ENCODE results near the gene USF3.

USF3 gene

GRCh38 chr3:113743006-113743630 is 46.7 kb upstream of the USF3 start:
- H3K4me3 ChIP-seq (IDR thresholded peaks at IDR 0.05; ENCODE audit: insufficient read depth, low read depth, low read length) = peak overlapping the region; percentile 28
- peaks cover 66% of the 10 kb centered on the region for H4K20me1 ChIP-seq (ENCODE audit: insufficient read depth)
- TF ChIP-seq CTCF (conservative IDR thresholded peaks at IDR 0.05; ENCODE audit: low read depth, low read length) = no peak
- H3K9ac ChIP-seq = no peak overlapping the region; the same call in 1 of the 2 replicates
- peaks cover 67% of the 10 kb centered on the region for H3K4me1 ChIP-seq (ENCODE audit: low read depth, poor library complexity, severe bottlenecking)
- no peak overlapping the region for H2AFZ ChIP-seq (ENCODE audit: low read depth)
- H3K4me2 ChIP-seq = peak overlapping the region; percentile 81
- peak overlapping the region; percentile 7; the same call in 1 of the 2 replicates for H3K27ac ChIP-seq
- peaks cover 90% of the 10 kb centered on the region for H3K79me2 ChIP-seq (ENCODE audit: insufficient read depth, low read depth)
- H3K27me3 ChIP-seq (ENCODE audit: insufficient read depth, low read depth) = no peaks in the 10 kb centered on the region
- H3K36me3 ChIP-seq (ENCODE audit: insufficient read depth) = no peaks in the 10 kb centered on the region; the same call in 1 of the 2 replicates

GRCh38 chr3:113741620-113742019 is 45.2 kb upstream of the USF3 start:
- H3K4me3 ChIP-seq (IDR thresholded peaks at IDR 0.05; ENCODE audit: insufficient read depth, low read depth, low read length) = no peak overlapping the region
- H4K20me1 ChIP-seq (ENCODE audit: insufficient read depth) = peaks cover 81% of the 10 kb centered on the region
- H3K27me3 ChIP-seq (ENCODE audit: insufficient read depth, low read depth) = no peaks in the 10 kb centered on the region
- H3K36me3 ChIP-seq (ENCODE audit: insufficient read depth) = no peaks in the 10 kb centered on the region; the same call in 1 of the 2 replicates
- peaks cover 94% of the 10 kb centered on the region for H3K79me2 ChIP-seq (ENCODE audit: insufficient read depth, low read depth)
- H3K4me2 ChIP-seq = no peak overlapping the region; the same call in 1 of the 2 replicates
- no peak overlapping the region for H2AFZ ChIP-seq (ENCODE audit: low read depth)
- TF ChIP-seq CTCF (conservative IDR thresholded peaks at IDR 0.05; ENCODE audit: low read depth, low read length) = no peak
- peaks cover 79% of the 10 kb centered on the region for H3K4me1 ChIP-seq (ENCODE audit: low read depth, poor library complexity, severe bottlenecking)
- no peak overlapping the region for H3K27ac ChIP-seq
- H3K9ac ChIP-seq = no peak overlapping the region

- no peaks in the 10 kb centered on the region for H3K27me3 ChIP-seq (ENCODE audit: insufficient read depth, low read depth)
- no peaks in the 10 kb centered on the region; the same call in 1 of the 2 replicates for H3K36me3 ChIP-seq (ENCODE audit: insufficient read depth)
- H2AFZ ChIP-seq (ENCODE audit: low read depth) = no peak overlapping the region
- H3K27ac ChIP-seq = no peak overlapping the region
- peaks cover 86% of the 10 kb centered on the region for H4K20me1 ChIP-seq (ENCODE audit: insufficient read depth)
- no peak for TF ChIP-seq CTCF (conservative IDR thresholded peaks at IDR 0.05; ENCODE audit: low read depth, low read length)
- H3K4me1 ChIP-seq (ENCODE audit: low read depth, poor library complexity, severe bottlenecking) = peaks cover 81% of the 10 kb centered on the region
- no peak overlapping the region for H3K9ac ChIP-seq
- H3K4me3 ChIP-seq (IDR thresholded peaks at IDR 0.05; ENCODE audit: insufficient read depth, low read depth, low read length) = no peak overlapping the region
- H3K4me2 ChIP-seq = no peak overlapping the region; the same call in 1 of the 2 replicates
- H3K79me2 ChIP-seq (ENCODE audit: insufficient read depth, low read depth) = peaks cover 99% of the 10 kb centered on the region
These were observed 44.6 kb upstream of the USF3 start for GRCh38 chr3:113741086-113741485.

GRCh38 chr3:113736548-113737089 is 40.2 kb upstream of the USF3 start:
- Histone ChIP-seq H2AFZ (ENCODE audit: low read depth) (no peak overlapping the region), H3K4me3 (IDR thresholded peaks at IDR 0.05; ENCODE audit: insufficient read depth, low read depth, low read length) (no peak overlapping the region), H3K27ac (peak overlapping the region; percentile 26; the same call in 1 of the 2 replicates), H3K4me1 (ENCODE audit: low read depth, poor library complexity, severe bottlenecking) (peaks cover 51% of the 10 kb centered on the region), H3K27me3 (ENCODE audit: insufficient read depth, low read depth) (no peaks in the 10 kb centered on the region), H3K9ac (no peak overlapping the region), H4K20me1 (ENCODE audit: insufficient read depth) (peaks cover 95% of the 10 kb centered on the region), H3K4me2 (peak overlapping the region; percentile 30), H3K36me3 (ENCODE audit: insufficient read depth) (no peaks in the 10 kb centered on the region), H3K79me2 (ENCODE audit: insufficient read depth, low read depth) (peaks cover 98% of the 10 kb centered on the region)
- peak; percentile 83 for TF ChIP-seq CTCF (conservative IDR thresholded peaks at IDR 0.05; ENCODE audit: low read depth, low read length)

All from KMS-11 (cell line).